Activated CD4-positive, alpha-beta T cell treated with anti-CD3 and anti-CD28 coated beads, Interleukin-2, Interleukin-6, amounts not matched to agents 100 ng/mL and 50 ng/mL, durations not matched to agents 16 hours and 8 hours (primary cell): ENCODE data around the gene RAB28.
"Not testable (repeated sequence)": the region's sequence is repeated elsewhere in the genome, so short reads cannot be mapped to it uniquely, and the experiment has no call there.

ENCODE experiments used
- DNase-seq: peaks from one replicate; pipeline ENCODE4 v3.0.0-alpha.2; 2020

The RAB28 gene

DNA sequence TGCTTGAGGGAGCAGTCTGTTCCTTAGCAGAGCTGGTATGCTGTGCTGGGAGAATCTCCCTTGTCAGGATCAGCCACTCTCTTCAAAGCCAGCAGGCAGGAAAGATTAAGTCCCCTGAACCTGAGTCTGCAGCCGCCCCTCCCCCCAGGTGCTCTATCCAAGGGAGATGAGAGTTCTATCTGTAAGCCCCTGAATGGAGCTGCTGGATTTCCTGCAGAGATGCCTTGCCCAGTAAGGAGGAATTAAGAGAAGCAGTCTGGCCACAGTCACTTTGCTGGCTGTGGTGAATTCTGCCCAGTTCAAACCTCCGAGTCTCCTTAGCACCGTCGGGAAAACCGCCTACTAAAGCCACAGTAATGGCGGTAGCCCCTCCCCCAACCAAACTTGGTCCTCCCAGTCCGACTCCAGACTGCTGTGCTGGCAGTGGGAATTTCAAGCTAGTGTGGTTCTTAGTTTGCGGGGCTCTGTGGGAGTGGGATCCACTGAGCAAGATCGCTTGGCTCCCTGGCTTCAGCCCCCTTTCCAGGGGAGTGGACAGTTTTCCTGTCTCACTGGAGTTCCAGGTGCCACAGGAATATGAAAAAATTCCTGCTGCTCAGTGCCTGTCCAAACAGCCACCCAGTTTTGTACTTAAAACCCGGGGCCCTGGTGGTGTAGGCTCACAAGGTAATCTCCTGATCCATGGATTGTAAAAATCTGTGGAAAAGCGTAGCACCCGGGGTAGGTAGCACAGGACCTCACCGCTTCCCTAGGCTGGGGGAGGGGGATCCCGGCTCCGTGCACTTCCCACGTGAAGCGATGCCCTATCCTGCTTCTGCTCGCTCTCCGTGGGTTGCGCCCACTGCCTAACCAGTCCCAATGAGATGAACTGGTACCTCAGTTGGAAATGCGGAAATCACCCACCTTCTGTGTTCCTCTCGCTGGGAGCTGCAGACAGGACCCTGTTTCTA is 38.0 kb downstream of the RAB28 start:
- no peak for DNase-seq

DNA sequence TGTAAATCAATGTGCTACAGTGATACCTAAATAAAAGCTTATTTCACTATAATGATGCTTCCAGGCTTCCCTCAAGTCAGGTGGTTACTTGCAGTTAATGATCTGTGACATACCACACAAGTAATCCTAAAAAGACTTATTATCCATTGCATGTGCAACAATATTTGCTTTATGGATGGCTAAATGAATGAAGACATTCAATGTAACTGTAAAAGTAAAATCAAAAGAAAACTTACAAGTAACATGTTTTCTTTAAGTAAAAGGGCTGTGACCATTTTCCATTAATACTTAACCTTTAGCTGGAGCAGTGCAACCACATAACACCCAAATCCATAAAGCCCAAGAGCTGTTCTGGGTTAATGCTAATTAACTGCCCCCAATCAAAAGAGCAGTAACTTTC is 42.6 kb downstream of the RAB28 start:
- no peak for DNase-seq

DNA sequence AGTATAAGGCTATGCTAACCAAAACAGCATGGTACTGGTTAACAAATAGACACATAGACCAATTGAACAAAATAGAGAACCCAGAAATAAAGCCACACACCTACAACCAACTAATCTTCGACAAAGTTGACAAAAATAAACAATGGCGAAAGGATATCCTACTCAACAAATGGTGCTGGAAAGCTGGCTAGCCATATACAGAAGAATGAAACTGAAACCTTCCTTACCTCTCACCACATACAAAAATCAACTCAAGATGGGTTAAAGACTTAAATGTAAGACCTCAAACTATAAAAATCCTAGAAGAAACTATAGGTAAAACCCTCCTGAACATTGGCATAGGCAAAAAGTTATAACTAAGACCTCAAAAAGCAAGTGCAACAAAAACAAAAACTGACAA is 47.2 kb downstream of the RAB28 start:
- no peak for DNase-seq

DNA sequence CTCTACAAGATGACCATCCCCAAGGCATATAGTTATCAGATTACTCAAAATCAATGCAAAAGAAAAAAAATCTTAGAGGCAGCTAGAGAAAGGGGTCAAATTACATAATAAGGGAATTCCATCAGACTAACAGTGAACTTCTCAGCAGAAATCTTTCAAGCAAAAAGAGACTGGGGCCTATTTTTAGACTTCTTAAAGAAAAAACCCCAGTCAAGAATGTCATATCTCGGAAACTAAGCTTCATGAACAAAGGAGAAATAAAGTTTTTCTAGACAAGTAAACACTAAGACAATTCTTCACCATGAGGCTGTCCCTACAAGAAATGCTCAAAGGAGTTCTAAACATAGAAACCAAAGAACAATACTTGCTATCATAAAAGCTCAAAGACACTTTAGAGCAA is 51.7 kb downstream of the RAB28 start:
- DNase-seq, result no peak

DNA sequence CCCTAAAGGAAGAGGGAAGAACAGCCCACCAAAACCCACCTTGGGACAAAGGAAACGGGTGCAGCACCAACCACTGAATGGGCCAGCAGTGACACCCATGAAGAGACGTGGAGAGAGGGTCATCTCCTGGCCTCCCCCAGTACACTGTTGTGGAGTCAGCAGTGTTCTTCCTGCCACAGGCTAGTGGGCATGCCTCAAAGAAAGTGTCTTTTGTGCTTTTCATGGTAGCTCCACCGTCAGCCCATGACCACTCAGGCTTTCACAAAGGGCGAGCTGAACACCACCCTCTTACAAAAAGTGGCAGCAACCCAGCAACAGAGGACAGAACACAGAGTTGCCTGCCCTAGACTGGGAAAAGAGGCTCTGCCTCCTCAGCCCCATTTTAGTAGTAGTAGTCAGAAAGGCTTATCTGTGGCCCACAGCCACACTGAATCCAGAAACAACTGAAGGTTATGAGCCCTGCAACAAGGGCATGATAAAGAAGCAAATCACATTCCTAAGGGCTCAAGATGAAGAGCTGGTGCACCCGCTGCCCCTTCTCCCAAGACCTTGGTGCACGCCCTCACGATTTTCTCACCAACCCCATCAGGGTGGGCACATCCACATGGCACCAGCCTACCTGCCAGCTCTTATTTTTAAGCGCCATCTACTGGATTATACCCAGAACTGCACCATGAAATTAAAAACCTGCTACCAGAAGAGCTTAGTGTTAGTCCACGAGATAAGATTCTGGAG is 53.1 kb downstream of the RAB28 start:
- DNase-seq, result no peak

DNA sequence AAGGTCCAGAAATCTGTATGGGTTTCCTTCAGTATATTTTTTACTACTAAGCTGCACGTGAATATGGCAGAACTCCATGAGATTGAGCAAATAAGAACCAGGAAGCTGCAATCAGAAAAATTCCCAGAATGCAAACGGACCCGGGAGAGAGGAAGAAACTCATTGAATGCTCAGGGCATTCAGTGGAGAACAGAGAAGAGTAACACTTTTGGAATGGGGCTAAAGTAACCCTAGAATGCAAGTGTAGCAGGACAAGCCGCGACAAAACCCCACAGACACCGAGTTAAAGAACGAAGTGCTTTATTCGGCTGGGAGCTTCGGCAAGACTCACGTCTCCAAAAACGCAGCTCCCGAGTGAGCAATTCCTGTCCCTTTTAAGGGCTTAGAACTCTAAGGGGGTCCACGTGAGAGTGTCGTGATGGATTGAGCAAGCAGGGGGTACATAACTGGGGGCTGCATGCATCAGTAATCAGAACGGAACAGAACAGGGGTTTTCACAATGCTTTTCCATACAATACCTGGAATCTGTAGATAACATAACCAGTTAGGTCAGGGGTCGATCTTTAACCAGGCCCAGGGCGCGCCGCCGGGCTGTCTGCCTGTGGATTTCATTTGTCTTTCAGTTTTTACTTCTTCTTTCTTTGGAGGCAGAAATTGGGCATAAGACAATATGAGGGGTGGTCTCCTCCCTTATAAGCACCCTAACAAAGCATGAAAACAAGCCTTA is 56.4 kb downstream of the RAB28 start:
- no peak for DNase-seq

DNA sequence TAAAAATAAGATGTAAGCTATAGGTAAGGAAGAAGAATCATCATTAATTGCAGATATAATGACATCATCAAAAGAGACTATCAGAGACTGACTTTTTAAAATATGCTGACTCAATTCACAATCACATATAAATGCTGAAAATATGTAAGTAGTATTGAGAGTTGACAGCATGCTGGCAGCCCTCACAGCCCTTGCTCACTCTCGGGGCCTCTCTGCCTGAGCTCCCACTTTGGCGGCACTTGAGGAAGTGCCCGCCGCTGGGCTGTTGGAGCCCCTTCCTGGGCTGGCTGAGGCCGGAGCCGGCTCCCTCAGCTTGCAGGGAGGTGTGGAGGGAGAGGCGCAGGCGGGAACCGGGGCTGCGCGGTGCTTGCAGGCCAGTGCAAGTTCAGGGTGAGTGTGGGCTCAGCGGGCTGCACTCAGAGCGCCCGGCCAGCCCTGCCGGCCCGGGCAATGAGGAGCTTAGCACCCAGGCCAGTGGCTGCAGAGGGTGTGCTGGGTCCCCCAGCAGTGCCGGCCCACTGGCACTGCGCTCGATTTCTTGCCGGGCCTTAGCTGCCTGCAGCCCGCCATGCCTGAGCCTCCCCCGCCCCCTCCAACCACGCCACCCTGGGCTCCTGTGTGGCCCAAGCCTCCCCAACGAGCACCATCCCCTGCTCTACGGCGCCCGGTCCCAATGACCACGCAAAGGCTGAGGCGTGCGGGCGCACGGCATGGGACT is 68.9 kb downstream of the RAB28 start:
- no peak for DNase-seq

DNA sequence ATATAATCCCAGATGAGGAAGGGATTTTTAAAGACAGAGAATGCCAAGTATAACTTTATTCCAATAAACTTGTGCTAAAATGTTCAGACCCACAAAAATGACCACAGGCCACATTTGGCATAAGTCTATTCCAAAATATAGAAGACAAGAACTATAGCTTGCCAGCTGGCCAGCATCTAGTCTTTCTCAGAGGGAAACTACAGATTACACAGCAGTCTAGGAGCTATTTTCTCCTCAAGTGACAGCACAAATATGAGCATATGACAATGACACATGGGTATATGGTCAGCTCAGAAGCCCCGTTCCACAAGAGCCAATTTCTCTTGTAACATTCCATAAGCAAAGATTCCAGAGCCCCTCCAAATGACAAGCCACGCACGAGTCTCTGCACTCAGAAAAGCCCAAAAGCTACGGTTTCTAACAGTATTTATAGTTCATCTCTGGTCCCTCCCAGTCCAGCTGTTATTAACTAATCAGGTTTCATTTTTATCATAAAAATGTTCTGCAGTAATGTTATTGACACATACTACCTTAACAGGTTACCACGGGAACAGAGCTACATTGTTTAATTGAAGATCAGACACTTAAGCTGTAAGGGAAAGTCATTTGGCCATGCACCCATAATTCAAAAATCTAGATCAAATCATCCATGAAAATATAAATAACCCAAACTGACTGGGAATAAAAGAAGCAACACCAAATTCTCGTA is 70.3 kb downstream of the RAB28 start:
- no peak for DNase-seq

DNA sequence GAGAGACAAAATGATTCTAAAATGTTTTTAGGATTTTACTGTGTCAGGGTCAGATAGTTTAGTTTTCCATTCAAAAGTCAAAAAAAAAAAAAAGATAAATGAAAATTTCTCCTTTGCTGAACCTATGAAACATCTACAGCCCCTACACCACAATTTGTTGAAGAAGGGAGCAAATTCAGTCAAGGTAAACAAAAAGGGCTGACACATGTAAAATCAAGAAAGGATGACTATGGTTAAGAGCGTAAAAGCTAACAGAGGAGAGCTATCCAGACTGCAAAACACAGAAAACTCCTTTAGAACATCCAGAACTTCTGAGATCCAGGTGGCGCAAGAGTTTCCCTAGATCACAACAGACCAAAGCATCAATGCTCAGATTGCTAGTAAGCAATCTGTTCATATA is 72.2 kb downstream of the RAB28 start:
- no peak for DNase-seq

DNA sequence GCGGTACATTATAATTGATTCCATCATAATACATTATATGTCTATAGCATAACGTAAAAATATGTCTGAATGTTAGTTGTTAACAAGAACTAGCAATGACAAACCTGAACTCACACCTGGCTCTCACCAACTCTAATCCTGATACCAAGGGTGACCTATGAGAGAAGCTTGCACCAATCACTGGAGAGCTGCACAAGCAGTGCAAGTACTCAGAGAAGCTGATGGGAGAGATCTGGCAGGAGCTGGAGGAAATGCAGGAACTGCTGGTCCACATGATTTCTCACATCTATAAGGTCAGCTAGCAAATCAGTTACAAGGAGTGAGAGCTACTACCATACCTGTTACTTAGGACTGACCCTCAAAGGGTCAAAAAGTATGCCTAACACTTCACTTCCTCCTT is 74.8 kb downstream of the RAB28 start:
- DNase-seq, result no peak

DNA sequence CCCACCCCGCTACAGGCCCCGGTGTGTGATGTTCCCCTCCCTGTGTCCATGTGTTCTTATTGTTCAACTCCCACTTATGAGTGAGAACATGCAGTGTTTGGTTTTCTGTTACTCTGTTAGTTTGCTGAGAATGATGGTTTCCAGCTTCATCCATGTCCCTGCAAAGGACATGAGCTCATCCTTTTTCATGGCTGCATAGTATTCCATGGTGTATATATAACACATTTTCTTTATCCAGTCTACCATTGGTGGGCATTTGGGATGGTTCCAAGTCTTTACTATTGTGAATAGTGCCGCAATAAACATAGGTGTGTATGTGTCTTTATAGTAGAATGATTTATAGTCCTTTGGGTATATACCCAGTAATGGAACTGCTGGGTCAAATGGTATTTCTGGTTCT is 78.0 kb downstream of the RAB28 start:
- DNase-seq, result not testable (repeated sequence)

DNA sequence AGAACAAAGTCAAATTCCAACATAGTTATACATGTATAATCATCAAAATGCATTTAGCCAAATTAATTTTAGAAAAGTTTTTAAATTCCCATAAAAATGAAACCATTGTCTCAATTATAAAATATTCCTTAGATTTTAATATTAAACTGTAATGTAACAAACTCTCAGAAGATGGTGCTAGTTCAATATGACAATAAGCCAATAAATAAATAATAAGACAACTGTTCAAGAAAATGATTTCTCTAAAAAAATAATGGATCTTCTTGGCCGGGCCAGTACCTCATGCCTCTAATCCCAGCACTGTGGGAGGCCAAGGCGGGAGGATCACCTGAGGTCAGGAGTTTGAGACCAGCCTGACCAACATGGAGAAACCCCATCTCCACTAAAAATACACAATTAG is 80.3 kb downstream of the RAB28 start:
- DNase-seq, result no peak

DNA sequence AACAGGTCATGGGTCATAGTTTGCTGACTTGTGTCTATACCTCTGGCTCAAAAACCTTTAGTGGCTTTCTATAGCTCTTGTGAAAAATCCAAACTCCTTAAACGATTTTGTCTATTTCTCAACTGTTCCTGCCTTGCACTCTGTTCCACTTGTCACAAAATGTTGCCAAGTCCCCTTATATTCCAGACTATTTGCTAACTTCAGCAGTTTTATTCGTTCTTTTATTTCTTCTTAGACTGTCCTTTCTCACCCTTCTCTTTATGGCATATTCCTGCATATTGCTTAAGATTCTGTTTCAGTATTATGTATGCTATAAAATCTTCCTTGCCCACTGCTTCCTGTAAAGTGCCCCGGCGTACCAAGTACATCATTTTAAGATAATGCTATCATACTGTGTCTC is 80.8 kb downstream of the RAB28 start:
- no peak for DNase-seq

DNA sequence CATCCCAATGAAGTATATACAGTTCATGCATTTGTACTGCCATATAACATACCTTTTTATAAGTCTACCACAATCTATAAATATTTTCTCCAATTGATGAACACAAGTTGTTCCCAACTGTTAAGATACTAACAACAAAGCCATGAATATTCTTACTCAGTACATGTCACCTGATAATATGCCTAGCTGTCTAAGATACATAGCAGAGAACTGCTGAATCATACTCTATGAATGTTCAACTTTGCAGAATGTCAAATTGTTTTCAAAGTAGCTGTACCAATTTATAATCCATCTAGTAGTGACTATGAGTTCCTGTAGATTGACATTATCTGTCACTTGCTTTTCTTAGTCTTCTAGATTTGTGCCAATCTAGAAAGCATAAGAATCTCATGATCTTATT is 84.9 kb downstream of the RAB28 start:
- DNase-seq, result no peak

DNA sequence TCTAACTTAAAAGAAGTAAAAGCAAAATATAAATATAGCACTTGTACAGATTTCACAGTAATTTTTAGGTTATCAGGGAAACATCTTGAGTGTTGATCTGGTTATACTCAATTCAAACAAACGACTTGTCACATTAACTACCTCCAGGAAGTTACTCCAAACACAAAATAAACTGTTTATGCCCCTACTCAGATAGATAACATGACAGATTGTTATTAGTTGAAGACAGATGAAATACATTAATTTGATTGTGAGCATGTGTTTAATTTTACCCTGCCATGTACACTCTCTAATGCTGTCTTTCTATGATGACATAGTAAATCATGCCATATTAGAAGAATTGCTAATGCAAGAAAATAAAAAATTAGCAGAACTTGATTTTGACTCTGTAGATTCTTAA is 88.0 kb downstream of the RAB28 start:
- DNase-seq, result no peak

DNA sequence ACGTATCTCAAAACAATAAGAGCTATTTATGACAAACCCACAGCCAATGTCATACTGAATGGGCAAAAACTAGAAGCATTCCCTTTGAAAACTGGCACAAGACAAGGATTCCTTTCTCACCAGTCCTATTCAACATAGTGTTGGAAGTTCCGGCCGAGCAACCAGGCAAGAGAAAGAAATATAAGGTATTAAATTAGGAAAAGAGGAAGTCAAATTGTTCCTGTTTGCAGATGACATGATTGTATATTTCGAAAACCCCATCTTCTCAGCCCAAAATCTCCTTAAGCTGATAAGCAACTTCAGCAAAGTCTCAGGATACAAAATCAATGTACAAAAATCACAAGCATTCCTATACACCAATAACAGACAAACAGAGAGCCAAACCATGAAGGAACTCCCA is 94.2 kb downstream of the RAB28 start:
- DNase-seq, result not testable (repeated sequence)

DNA sequence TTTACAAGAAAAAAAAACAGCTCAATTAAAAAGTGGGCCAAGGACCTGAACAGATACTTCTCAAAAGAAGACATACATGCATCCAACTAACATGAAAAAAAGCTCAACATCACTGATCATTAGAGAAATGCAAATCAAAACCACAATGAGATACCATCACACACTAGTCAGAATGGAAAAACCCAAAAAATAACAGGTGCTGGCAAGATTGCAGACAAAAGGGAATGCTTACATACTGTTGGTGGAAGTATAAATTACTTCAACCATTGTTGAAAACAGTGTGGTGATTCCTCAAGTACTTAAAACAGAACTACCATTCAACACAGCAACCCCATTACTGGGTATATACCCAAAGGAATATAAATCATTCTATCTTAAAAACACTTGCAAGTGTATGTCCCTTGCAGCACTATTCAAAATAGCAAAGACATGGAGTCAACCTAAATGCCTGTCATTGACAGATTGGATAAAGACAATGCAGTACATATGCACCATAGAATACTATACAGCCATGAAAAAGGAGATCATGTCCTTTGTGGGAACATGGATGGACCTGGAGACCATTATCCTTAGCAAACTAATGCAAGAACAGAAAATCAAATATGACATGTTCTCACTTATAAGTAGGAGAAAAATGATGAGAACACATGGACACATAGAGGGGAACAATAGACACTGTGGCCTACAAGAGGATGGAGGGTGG is 97.6 kb downstream of the RAB28 start:
- DNase-seq, result no peak

DNA sequence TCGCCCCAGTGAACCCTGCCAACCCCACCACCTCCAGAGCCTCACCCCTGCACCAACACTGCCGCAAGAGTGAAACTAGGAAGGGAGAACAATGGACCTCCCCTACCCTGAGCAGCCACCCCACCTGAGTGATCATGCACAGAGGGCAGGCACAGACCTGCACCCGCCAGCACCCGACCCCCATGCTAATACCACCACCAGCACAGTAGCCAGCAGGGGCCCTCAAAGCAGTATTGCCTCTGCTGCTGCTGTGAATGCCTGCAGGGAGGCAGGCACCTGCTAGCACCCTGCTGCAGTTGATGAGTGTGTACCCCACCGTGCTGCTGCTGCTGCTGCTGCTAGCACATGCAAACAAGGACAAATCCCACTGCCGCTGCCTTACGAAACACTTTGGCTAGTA is 100.1 kb downstream of the RAB28 start:
- no peak for DNase-seq

DNA sequence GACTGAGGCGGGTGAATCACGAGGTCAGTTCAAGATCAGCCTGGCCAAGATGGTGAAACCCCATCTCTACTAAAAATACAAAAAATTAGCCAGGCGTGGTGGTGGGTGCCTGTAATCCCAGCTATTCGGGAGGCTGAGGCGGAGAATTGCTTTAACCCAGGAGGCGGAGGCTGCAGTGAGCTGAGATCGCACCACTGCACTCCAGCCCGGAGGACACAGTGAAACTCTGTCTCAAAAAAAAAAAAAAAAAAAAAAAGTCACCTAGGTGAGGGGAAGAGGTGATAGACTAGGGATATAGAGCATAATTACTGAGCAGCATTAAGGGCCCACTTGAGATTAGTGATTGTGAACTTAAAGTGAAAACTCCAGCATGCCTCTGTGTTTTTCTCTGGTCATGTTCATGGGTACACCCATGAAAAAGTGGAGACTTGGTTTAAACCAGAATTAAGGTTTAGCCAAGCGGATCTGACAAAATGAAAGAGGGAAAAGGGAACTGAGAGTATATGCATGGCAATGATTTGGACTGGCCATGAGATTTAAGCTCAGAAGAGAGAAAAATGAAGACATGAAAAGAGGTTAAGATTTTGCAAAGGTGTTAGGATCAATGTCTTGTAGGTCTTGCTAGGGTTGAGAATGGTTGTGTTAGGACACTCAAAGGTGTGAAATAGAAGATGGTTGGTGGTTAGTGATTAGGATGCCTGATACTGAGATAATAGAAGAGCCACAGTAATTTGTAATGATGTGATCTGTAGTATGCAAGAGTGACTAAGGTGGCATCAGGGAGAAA is 105.0 kb downstream of the RAB28 start:
- no peak for DNase-seq

DNA sequence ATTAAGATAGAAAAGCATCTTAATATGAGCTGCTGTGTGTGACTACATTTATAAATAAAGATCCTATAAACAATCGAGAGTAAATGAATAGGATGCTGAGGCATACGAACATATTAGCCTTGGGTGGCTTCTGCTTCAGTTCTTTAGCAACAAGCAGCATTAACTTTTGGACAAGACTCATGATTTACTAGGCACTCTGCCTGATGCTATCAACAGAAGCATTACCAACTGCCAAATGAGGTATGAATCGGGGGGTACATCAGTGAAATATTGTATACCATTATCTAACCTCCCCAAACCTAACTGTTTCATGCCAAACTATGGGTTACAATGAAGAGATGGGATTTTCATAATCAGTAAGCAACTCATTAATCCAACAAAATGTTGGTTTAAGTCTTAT is 113.1 kb downstream of the RAB28 start:
- no peak for DNase-seq

DNA sequence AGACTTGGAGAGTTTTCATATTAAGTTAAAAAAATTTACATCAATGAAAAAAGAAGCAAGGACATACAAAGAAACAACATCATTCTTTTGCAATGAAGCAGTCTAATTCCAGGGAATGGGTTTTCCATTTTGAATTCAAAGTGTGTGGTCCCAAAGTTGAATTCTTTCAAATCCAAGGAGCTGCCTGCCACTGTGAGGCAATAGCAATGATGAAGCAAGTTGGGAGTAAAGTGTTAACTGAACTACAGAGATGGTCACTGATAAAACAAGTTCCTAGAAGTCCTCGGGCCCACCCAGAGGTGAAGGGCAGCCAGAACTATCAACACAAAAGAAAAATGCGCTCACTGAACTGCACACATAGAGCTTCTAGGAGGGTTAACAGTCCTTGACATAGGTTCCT is 115.9 kb downstream of the RAB28 start:
- no peak for DNase-seq
